Heart right ventricle (tissue), 16 donors: ENCODE measurements around the gene PRKAG2. TPM values are rescaled to one million over a fixed set of nuclear protein-coding genes. Genes with fewer than 3 reads are reported as not detected.

Experiments
- ATAC-seq, 8 donors: fragments of 200-7000 bp; cut with Tn5 transposase; one replicate each; pipeline ENCODE4 v1.9.1; 2020; ENCODE audit warnings: mild to moderate bottlenecking in 8 of 8, moderate library complexity in 8 of 8, moderate number of reproducible peaks in 1 of 8
- DNase-seq, 2 donors: peaks; one replicate each; pipeline ENCODE4 v3.0.0-alpha.2; 2020
- H3K27ac ChIP-seq, 10 donors: fragments of 200-600 bp; sonication (generic) in 2 of 10; one replicate each; pipeline versions ENCODE4 v1.5.0 to v1.8.0; 2020 to 2022; ENCODE audit warnings: mild to moderate bottlenecking in 3 of 10
- H3K27me3 ChIP-seq, 7 donors: fragments of 200-600 bp; one replicate each; pipeline ENCODE4 v1.8.0; 2021 to 2022; ENCODE audit warnings: mild to moderate bottlenecking in 2 of 7
- H3K36me3 ChIP-seq, 9 donors: fragments of 200-600 bp; sonication (generic) in 1 of 9; one replicate each; pipeline versions ENCODE4 v1.5.0 to v1.8.0; 2020 to 2022; ENCODE audit warnings: mild to moderate bottlenecking in 2 of 9
- H3K4me1 ChIP-seq, 9 donors: fragments of 200-600 bp; sonication (generic) in 1 of 9; one replicate each; pipeline versions ENCODE4 v1.5.0 to v1.8.0; 2020 to 2022; ENCODE audit warnings: mild to moderate bottlenecking in 4 of 9
- H3K4me3 ChIP-seq, 10 donors: fragments of 200-600 bp; sonication (generic) in 2 of 10; one replicate each; pipeline versions ENCODE4 v1.5.0 to v1.8.0; 2020 to 2022; ENCODE audit warnings: mild to moderate bottlenecking in 7 of 10, moderate library complexity in 2 of 10
- H3K9me3 ChIP-seq, 11 donors: fragments of 200-600 bp in 10 of 11; sonication (generic) in 2 of 11; one replicate each; pipeline versions ENCODE4 v1.5.0 to v1.8.0; 2013 to 2022; ENCODE audit warnings: mild to moderate bottlenecking in 2 of 11, control low read depth in 1 of 11, moderate library complexity in 1 of 11
- CTCF ChIP-seq, 9 donors: fragments of 200-600 bp; sonication (generic) in 2 of 9; IDR thresholded peaks; one replicate each; pipeline versions ENCODE4 v1.5.0 to v1.8.0; 2021 to 2022; ENCODE audit warnings: antibody characterized with exemption in 9 of 9, mild to moderate bottlenecking in 5 of 9, moderate library complexity in 1 of 9
- WGBS, 2 donors: extraction: QIAGEN DNeasy Blood & Tissue Kit; methylation state at CpG; one replicate each; pipeline ENCODE4 v1.1.7; 2013; ENCODE audit warnings: inconsistent platforms in 1 of 2; 5-methylcytosine and 5-hydroxymethylcytosine counted together
- intact Hi-C, 10 donors: fragments of 100-400 bp; cut with DNase I; formaldehyde crosslinking; loops; one replicate each; pipeline versions ENCODE4 v1.11.1 to v1.14.2; 2022
- polyA plus RNA-seq, 2 donors: library from polyadenylated mRNA; stranded (reverse); fragments of 200-250 nt; gene quantifications; one replicate each; pipeline ENCODE4 v1.2.3, GENCODE V29; 2013
- total RNA-seq, 10 donors: library from RNA; stranded (reverse); fragmentation: NEBNext Ultra II Directional in 3 of 10; extraction: Animal tissue kit (Norgen Biotek cat#: 25700) in 3 of 10; gene quantifications; one replicate each; pipeline versions ENCODE4 v1.2.1 to v1.2.4, GENCODE V29; 2021 to 2023
- donor health status: Arrhythmogenic right ventricular cardiomyopathy.
- donor health status: ischemic (EF 13 %, LVEDD 7.1; RV severe dilation, severe dysfunction).
- donor health status: healthy with polysubstance abuse.
- donor health status: DM: no; HTN: yes; CAD: no.
- donor health status: DM: no; HTN: no; CAD: no.
- donor health status: ischemic (EF 25% LVEDD 6.9; RV normal size, moderate dysfunction).
- donor health status: ischemic (EF 25% LVEDD 5.7; RV mildly dilated, moderate dysfunction).
- donor health status: healthy.
- donor health status: DM: yes; HTN: yes; CAD: no.
- donor health status: Ischemic cardiomyopathy.
- donor health status: ischemic (EF 35%, LVEDD 5.7; RV mildly dilated, moderate dysfunction).
- donor health status: nonischemic (EF 11% LVEDD 7.7; RV severe dilation, severe dysfunction).
- donor health status: DM: yes; HTN: yes; CAD: no.
- donor health status: PGD.
- donor health status: ischemic (EF 29% LVEDD 5.4; RV normal size, mild dysfunction).
- donor health status: nonischemic (EF 23%, LVEDD 6.1; RV moderate dilation, normal function).

Gene PRKAG2
- total and polyA plus RNA-seq, 12 donors = 52.4 to 156 (median 114) TPM

- 94 to 97% methylated on average over 13 of the region's 13 CpGs for WGBS, 2 donors
Observed at GRCh38 chr7:151614019-151614418, 262.9 kb downstream of the PRKAG2 start.

GRCh38 chr7:151611878-151612277 lies 265.0 kb downstream of the PRKAG2 start:
- ATAC-seq (no peak), DNase-seq (no peak)
- H3K4me3 ChIP-seq = no peak overlapping the region
- intact Hi-C loops = no loop called here
- H3K27me3 ChIP-seq = no peaks in the 10 kb centered on the region
- no peaks in the 10 kb centered on the region for H3K9me3 ChIP-seq
- H3K27ac ChIP-seq = no peak overlapping the region
- no peak for TF ChIP-seq CTCF (IDR thresholded peaks at IDR 0.05)
- H3K36me3 ChIP-seq = peaks cover 0 to 24% (median 0%) of the 10 kb centered on the region in 9 donors
- H3K4me1 ChIP-seq = peaks cover 0 to 27% (median 6%) of the 10 kb centered on the region in 9 donors
- 94% methylated on average over 10 of the region's 10 CpGs for WGBS, 2 donors

More at GRCh38 chr7:151614019-151614418, 262.9 kb downstream of the PRKAG2 start:
- Histone ChIP-seq H3K27me3 (no peaks in the 10 kb centered on the region), H3K36me3 (peaks cover 0 to 24% (median 0%) of the 10 kb centered on the region in 9 donors), H3K27ac (no peak overlapping the region), H3K9me3 (no peaks in the 10 kb centered on the region), H3K4me1 (peaks cover 0 to 18% (median 2%) of the 10 kb centered on the region in 9 donors), H3K4me3 (no peak overlapping the region)
- no peak for DNase-seq
- ATAC-seq = peak in 2 of 8 donors; percentile 24 to 26
- intact Hi-C loops = no loop called here
- TF ChIP-seq CTCF (IDR thresholded peaks at IDR 0.05) = no peak

- Histone ChIP-seq H3K4me3 (no peak overlapping the region), H3K36me3 (peaks cover 0 to 24% (median 0%) of the 10 kb centered on the region in 9 donors), H3K27ac (no peak overlapping the region), H3K9me3 (no peaks in the 10 kb centered on the region), H3K27me3 (no peaks in the 10 kb centered on the region), H3K4me1 (peaks cover 0 to 19% (median 4%) of the 10 kb centered on the region in 9 donors)
- no peak for DNase-seq
- TF ChIP-seq CTCF (IDR thresholded peaks at IDR 0.05) = no peak
- no peak for ATAC-seq
- 94 to 96% methylated on average over 11 of the region's 11 CpGs for WGBS, 2 donors
- intact Hi-C loops = no loop called here
Observed at GRCh38 chr7:151611041-151611440, 265.9 kb downstream of the PRKAG2 start.

GRCh38 chr7:151608031-151608551 lies 268.8 kb downstream of the PRKAG2 start:
- WGBS, 2 donors = 85 to 87% methylated on average over 15 of the region's 15 CpGs
- Histone ChIP-seq H3K27me3 (no peaks in the 10 kb centered on the region), H3K27ac (no peak overlapping the region), H3K4me1 (peaks cover 0 to 17% (median 4%) of the 10 kb centered on the region in 9 donors), H3K36me3 (peaks cover 0 to 35% (median 7%) of the 10 kb centered on the region in 9 donors), H3K4me3 (no peak overlapping the region), H3K9me3 (no peaks in the 10 kb centered on the region)
- DNase-seq (no peak), ATAC-seq (peak in 2 of 8 donors; percentile 29)
- TF ChIP-seq CTCF (IDR thresholded peaks at IDR 0.05) = no peak
- intact Hi-C loops = no loop called here
